ENCODE measurements around the gene ANKRD52.
A peak's percentile ranks its signal among the peaks of the same experiment; 100 is the strongest.
"Not testable (repeated sequence)": the region's sequence is repeated elsewhere in the genome, so short reads cannot be mapped to it uniquely, and the experiment has no call there.

ANKRD52 gene

DNA sequence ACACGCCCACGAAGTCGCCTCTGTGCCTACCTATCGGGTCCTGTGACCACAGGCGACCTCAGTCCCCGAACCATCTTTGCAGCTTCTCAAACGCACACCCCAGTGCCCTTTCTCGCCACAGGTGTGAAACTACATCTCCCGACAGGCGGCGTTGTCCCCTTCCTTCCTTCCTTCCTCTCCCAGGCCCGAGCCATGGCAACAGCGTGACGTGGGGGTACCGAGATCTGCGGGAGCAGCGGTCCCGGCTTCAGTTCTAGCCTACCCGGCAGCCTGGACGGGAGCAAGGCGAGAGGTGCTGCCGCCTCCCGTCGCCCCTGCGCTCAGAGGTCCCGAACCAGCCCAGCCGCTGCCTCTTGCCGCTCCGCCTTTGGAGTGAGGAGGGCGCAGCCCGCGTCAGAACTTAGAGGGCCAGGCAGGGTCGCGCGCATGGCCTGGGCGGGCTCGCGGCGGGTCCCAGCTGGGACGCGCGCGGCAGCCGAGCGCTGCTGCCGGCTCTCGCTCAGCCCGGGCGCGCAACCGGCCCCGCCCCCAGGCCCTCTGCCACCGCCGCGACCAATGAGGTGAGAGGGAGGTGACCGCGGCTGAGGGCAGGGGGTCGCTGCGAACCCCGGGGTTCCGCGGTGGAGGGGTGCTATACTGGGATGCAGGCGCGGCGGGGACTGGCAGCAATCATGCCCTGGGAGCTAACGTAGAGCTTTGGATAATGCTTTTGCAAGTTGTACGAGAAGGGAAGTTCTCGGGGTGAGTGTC, 8.7 kb upstream of the ANKRD52 start, which contains the start of gene COQ10A:
Gene COQ10A (plus strand): TSS at position 250 of the 750 bp plus-strand sequence. CDS start 177 bp downstream, at position 427.
- Histone ChIP-seq H3K9me3 (ENCODE audit: insufficient read depth, low read depth, low read length) (no peaks in the 10 kb centered on the region), H3K9me2 (replicated peaks; ENCODE audit: low read depth, low read length) (no peaks in the 10 kb centered on the region), H3K4me2 (ENCODE audit: low read depth, low read length, poor library complexity, severe bottlenecking) (peak within 1 kb of the TSS; percentile 68), H3K79me2 (ENCODE audit: insufficient read depth, low read length) (peaks cover 19% of the 10 kb centered on the region; the same call in 1 of the 2 replicates), H3K36me3 (ENCODE audit: insufficient read depth, low read length) (peaks cover 14% of the 10 kb centered on the region; the same call in 1 of the 2 replicates), H4K20me1 (ENCODE audit: insufficient read depth, low read length, poor library complexity, severe bottlenecking) (no peaks in the 10 kb centered on the region), H3K4me1 (ENCODE audit: insufficient read depth, low read length, poor library complexity, severe bottlenecking) (peaks cover 19% of the 10 kb centered on the region), H3K9ac (ENCODE audit: low read depth, low read length, poor library complexity, severe bottlenecking) (peak within 1 kb of the TSS; percentile 75), H2AFZ (ENCODE audit: low read length) (peak within 1 kb of the TSS; percentile 91), H3K4me3 (ENCODE audit: low read length, poor library complexity, severe bottlenecking) (peak within 1 kb of the TSS; percentile 85), H3F3A (ENCODE audit: low read depth) (no peaks in the 10 kb centered on the region), H3K27me3 (ENCODE audit: insufficient read depth, low read length, poor library complexity, severe bottlenecking) (no peaks in the 10 kb centered on the region)
- no peak for TF ChIP-seq EZH2phosphoT487 (IDR thresholded peaks at IDR 0.05; ENCODE audit: borderline replicate concordance)
- TF ChIP-seq, protein P1, sequence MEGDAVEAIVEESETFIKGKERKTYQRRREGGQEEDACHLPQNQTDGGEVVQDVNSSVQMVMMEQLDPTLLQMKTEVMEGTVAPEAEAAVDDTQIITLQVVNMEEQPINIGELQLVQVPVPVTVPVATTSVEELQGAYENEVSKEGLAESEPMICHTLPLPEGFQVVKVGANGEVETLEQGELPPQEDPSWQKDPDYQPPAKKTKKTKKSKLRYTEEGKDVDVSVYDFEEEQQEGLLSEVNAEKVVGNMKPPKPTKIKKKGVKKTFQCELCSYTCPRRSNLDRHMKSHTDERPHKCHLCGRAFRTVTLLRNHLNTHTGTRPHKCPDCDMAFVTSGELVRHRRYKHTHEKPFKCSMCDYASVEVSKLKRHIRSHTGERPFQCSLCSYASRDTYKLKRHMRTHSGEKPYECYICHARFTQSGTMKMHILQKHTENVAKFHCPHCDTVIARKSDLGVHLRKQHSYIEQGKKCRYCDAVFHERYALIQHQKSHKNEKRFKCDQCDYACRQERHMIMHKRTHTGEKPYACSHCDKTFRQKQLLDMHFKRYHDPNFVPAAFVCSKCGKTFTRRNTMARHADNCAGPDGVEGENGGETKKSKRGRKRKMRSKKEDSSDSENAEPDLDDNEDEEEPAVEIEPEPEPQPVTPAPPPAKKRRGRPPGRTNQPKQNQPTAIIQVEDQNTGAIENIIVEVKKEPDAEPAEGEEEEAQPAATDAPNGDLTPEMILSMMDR (conservative IDR thresholded peaks at IDR 0.05; ENCODE audit: low read length), result peak; percentile 41

DNA sequence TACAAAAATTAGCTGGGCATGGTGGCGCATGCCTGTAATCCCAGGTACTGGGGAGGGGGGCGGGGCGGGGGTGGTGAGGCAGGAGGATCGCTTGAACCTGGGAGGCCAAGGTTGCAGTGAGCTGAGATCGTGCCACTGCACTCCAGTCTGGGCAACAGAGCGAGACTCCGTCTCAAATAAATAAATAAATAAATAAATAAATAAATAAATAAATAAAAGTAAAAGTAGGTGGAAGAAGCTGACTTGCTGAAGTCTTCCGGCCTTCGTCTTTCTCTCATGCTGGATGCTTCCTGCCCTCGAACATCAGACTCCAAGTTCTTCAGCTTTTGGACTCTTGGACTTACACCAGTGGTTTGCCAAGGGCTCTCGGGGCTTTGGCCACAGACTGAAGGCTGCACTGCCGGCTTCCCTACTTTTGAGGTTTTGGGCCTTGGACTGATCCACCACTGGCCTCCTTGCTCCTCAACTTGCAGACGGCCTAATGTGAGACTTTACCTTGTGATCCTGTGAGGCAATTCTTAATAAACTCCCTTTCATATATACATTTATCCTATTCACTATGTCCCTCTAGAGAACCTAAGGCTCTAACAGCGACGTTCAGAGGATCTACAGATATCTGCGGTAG, 8.0 kb upstream of the ANKRD52 start:
- peaks cover 19% of the 10 kb centered on the region for H3K4me1 ChIP-seq (ENCODE audit: insufficient read depth, low read length, poor library complexity, severe bottlenecking)
- peak overlapping the region; percentile 91 for H2AFZ ChIP-seq (ENCODE audit: low read length)

DNA sequence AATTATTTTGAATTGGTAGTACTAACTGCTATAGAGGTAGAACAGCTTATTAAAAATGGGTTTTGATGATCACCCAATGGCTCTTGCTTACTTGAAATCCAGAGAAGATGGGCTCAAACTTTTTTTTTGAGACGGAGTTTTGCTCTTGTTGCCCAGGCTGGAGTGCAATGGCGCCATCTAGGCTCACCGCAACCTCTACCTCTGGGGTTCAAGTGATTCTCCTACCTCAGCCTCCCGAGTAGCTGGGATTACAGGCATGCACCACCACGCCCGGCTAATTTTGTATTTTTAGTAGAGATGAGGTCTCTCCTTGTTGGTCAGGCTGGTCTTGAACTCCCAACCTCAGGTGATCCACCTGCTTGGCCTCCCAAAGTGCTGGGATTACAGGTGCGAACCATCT, 4.8 kb upstream of the ANKRD52 start:
- not testable (repeated sequence) for H3K79me2 ChIP-seq (ENCODE audit: insufficient read depth, low read length); H3K9me2 ChIP-seq (replicated peaks; ENCODE audit: low read depth, low read length); H2AFZ ChIP-seq (ENCODE audit: low read length); H3K4me3 ChIP-seq (ENCODE audit: low read length, poor library complexity, severe bottlenecking); H3K36me3 ChIP-seq (ENCODE audit: insufficient read depth, low read length); H3K27me3 ChIP-seq (ENCODE audit: insufficient read depth, low read length, poor library complexity, severe bottlenecking); H3F3A ChIP-seq (ENCODE audit: low read depth); H3K9ac ChIP-seq (ENCODE audit: low read depth, low read length, poor library complexity, severe bottlenecking); H3K4me2 ChIP-seq (ENCODE audit: low read depth, low read length, poor library complexity, severe bottlenecking); H4K20me1 ChIP-seq (ENCODE audit: insufficient read depth, low read length, poor library complexity, severe bottlenecking); H3K9me3 ChIP-seq (ENCODE audit: insufficient read depth, low read depth, low read length)
- H3K4me1 ChIP-seq (ENCODE audit: insufficient read depth, low read length, poor library complexity, severe bottlenecking), result peaks cover 16% of the 10 kb centered on the region
- TF ChIP-seq, protein P1 (conservative IDR thresholded peaks at IDR 0.05; ENCODE audit: low read length), result peak; percentile 42

More for the DNA sequence above, 8.0 kb upstream of the ANKRD52 start:
- not testable (repeated sequence) for H3K9me3 ChIP-seq (ENCODE audit: insufficient read depth, low read depth, low read length); H3K36me3 ChIP-seq (ENCODE audit: insufficient read depth, low read length); H3K27me3 ChIP-seq (ENCODE audit: insufficient read depth, low read length, poor library complexity, severe bottlenecking); H3F3A ChIP-seq (ENCODE audit: low read depth); H4K20me1 ChIP-seq (ENCODE audit: insufficient read depth, low read length, poor library complexity, severe bottlenecking); H3K9me2 ChIP-seq (replicated peaks; ENCODE audit: low read depth, low read length)
- Histone ChIP-seq H3K4me3 (ENCODE audit: low read length, poor library complexity, severe bottlenecking) (peak overlapping the region; percentile 85), H3K9ac (ENCODE audit: low read depth, low read length, poor library complexity, severe bottlenecking) (peak overlapping the region; percentile 75), H3K4me2 (ENCODE audit: low read depth, low read length, poor library complexity, severe bottlenecking) (peak overlapping the region; percentile 68), H3K79me2 (ENCODE audit: insufficient read depth, low read length) (peaks cover 19% of the 10 kb centered on the region; the same call in 1 of the 2 replicates)
